ENCODE measurements around the gene ZFYVE28. TPM values are rescaled to one million over a fixed set of nuclear protein-coding genes. Genes with fewer than 3 reads are reported as not detected.

The ZFYVE28 gene
- total RNA-seq, 5 donors from 2014 or later (not counting 1 experiment from before 2014, with no cell fraction given): 33.4 to 56.2 (median 45.4) TPM

DNA sequence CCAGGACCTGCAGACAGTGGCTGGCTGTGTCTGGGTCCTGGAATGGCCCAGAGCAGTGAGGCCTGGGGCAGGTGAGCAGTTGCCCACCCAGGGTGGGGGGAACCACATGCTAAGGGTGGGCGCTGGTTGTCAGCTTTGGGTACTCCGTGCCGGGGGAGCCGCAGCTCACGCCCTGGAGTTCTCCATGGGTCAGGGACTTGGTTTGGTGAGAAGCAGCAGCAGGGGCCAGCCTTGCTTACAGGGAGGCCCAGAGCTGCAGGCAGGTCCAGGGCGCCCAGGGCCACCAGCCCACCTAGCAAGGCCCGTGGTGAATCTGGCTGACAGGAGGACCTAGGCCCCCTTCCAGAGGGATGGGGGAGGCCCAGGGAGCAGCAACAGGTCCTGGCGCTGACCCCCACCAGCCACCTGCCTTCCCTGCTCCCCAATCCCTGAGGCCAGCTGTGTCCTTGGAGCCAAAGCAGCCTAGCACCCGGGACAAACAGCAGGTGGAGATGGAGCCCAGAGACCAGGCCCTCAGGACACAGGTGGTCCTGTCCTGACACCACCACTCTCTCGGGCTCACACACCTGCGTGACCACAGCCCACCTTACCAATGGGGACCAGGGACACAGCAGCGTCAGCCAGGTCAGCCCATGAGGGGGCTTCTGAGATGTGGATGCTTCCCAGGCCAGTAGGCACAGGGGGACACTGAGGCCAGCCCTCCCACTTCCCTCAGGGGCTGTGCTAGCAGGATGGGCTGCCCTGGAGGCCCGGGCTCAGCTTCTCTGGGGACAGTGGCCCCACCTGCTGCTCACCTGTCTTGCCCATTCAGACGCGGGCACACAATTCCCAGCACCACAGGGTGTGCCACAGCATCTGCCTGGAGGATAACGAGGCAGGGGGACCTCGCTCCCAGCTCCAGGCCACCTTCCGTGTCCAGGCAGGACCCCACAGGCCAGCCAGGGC, 160.1 kb downstream of the ZFYVE28 start:
- ATAC-seq (replicated peaks in 1 of 4): no peak
- Histone ChIP-seq H3K27me3 (replicated peaks in 1 of 2; ENCODE audit: control insufficient read depth in 2 of 2, extremely low read depth in 1 of 2, insufficient read depth in 2 of 2, low read length in 1 of 2) (no peaks in the 10 kb centered on the region), H3K9me3 (no peaks in the 10 kb centered on the region), H3K4me1 (ENCODE audit: control insufficient read depth in 1 of 2, extremely low read depth in 1 of 2, insufficient read depth in 2 of 2, low read length in 2 of 2) (peaks cover 6 to 54% of the 10 kb centered on the region in 2 experiments), H3K27ac (ENCODE audit: low read length) (no peak overlapping the region), H3K36me3 (ENCODE audit: control insufficient read depth in 2 of 2, extremely low read depth in 1 of 2, insufficient read depth in 1 of 2, low read length in 1 of 2) (peaks cover 8 to 57% of the 10 kb centered on the region in 2 donors), H3K4me3 (ENCODE audit: control insufficient read depth in 1 of 2, extremely low read depth in 1 of 2, low read length in 1 of 2) (no peak overlapping the region)
- Mint-ChIP-seq H3K9me3 (no peaks in the 10 kb centered on the region), H3K27me3 (no peaks in the 10 kb centered on the region), H3K4me3 (no peak overlapping the region), H3K36me3 (peaks cover 14% of the 10 kb centered on the region), H3K27ac (no peak overlapping the region), H3K4me1 (peaks cover 11 to 23% (median 12%) of the 10 kb centered on the region in 3 donors)
- POLR2A ChIA-PET: no interaction called here
- peak in 4 of 35 experiments; percentile 0 to 4 (median 2) for DNase-seq
- 88% methylated on average over 17 of the region's 18 CpGs for WGBS (ENCODE audit: insufficient coverage)
- CTCF ChIA-PET: no interaction called here

DNA sequence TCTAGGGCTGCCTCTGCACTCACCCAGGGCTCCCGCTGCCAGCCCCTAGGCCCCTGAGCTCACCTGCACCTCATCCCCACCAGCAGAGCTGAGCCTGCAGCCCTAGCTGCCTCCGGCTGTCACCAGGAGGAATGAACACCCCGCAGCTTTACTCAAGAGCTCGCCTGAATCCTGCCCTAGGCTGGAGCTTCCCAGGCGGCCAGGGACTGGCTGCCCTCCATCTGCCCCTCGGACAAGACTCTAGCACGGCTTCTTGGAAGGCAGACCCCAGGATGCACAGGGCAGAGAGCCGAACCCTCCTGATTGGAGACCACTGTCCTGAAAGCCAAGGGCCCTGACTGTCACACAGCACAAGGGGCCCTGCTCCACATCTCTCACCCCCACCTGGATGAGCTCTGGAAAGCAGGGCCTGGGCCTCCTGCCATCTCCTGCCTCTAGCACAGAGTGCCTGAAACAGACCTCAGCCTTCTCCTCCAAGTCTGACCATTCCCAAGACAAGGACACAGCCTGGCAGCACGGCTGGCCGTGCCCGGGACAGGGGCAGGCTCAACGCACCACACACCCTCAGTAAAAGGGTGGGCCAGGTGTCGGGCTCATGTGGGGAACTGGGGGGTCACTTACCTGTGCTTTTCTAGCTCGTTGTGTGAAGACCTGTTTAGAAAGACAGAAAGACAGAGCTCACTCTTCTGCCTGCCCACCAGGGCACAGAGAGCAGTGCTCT, 160.9 kb downstream of the ZFYVE28 start:
- H3K4me3 ChIP-seq (ENCODE audit: control insufficient read depth in 1 of 2, extremely low read depth in 1 of 2, low read length in 1 of 2): no peak overlapping the region
- peak in 5 of 35 experiments; percentile 1 to 23 (median 4) for DNase-seq
- Mint-ChIP-seq H3K27me3 (no peaks in the 10 kb centered on the region), H3K36me3 (peaks cover 17% of the 10 kb centered on the region), H3K4me3 (no peak overlapping the region), H3K4me1 (peaks cover 10 to 20% (median 11%) of the 10 kb centered on the region in 3 donors), H3K27ac (peak overlapping the region in 1 of 2 donors; percentile 22), H3K9me3 (no peaks in the 10 kb centered on the region)
- CTCF ChIA-PET: no interaction called here
- WGBS (ENCODE audit: insufficient coverage): 89% methylated on average over 14 of the region's 14 CpGs
- POLR2A ChIA-PET: no interaction called here
- H3K36me3 ChIP-seq (ENCODE audit: control insufficient read depth in 2 of 2, extremely low read depth in 1 of 2, insufficient read depth in 1 of 2, low read length in 1 of 2): peaks cover 8 to 62% of the 10 kb centered on the region in 2 donors
- H3K9me3 ChIP-seq: no peaks in the 10 kb centered on the region
- no peak for ATAC-seq (replicated peaks in 1 of 4)
- no peaks in the 10 kb centered on the region for H3K27me3 ChIP-seq (replicated peaks in 1 of 2; ENCODE audit: control insufficient read depth in 2 of 2, extremely low read depth in 1 of 2, insufficient read depth in 2 of 2, low read length in 1 of 2)
- H3K27ac ChIP-seq (ENCODE audit: low read length): no peak overlapping the region
- H3K4me1 ChIP-seq (ENCODE audit: control insufficient read depth in 1 of 2, extremely low read depth in 1 of 2, insufficient read depth in 2 of 2, low read length in 2 of 2): peaks cover 6 to 45% of the 10 kb centered on the region in 2 experiments

GRCh38 chr4:2256781-2257191, 161.7 kb downstream of the ZFYVE28 start:
- no peaks in the 10 kb centered on the region for H3K27me3 Mint-ChIP-seq
- H3K36me3 Mint-ChIP-seq: peaks cover 17% of the 10 kb centered on the region
- WGBS (ENCODE audit: insufficient coverage): 88% methylated on average over 9 of the region's 12 CpGs
- H3K27ac ChIP-seq (ENCODE audit: low read length): no peak overlapping the region
- DNase-seq: peak in 6 of 35 experiments; percentile 1 to 22 (median 4)
- no peak overlapping the region for H3K27ac Mint-ChIP-seq
- ChIA-PET POLR2A (no interaction called here), CTCF (no interaction called here)
- no peaks in the 10 kb centered on the region for H3K9me3 Mint-ChIP-seq
- H3K36me3 ChIP-seq (ENCODE audit: control insufficient read depth in 2 of 2, extremely low read depth in 1 of 2, insufficient read depth in 1 of 2, low read length in 1 of 2): peaks cover 8 to 69% of the 10 kb centered on the region in 2 donors
- H3K4me1 ChIP-seq (ENCODE audit: control insufficient read depth in 1 of 2, extremely low read depth in 1 of 2, insufficient read depth in 2 of 2, low read length in 2 of 2): peaks cover 6 to 45% of the 10 kb centered on the region in 2 experiments
- H3K4me3 ChIP-seq (ENCODE audit: control insufficient read depth in 1 of 2, extremely low read depth in 1 of 2, low read length in 1 of 2): no peak overlapping the region
- no peak overlapping the region for H3K4me3 Mint-ChIP-seq
- H3K27me3 ChIP-seq (replicated peaks in 1 of 2; ENCODE audit: control insufficient read depth in 2 of 2, extremely low read depth in 1 of 2, insufficient read depth in 2 of 2, low read length in 1 of 2): no peaks in the 10 kb centered on the region
- no peak for ATAC-seq (replicated peaks in 1 of 4)
- peaks cover 10 to 20% (median 11%) of the 10 kb centered on the region in 3 donors for H3K4me1 Mint-ChIP-seq
- no peaks in the 10 kb centered on the region for H3K9me3 ChIP-seq

GRCh38 chr4:2256156-2256731, 162.2 kb downstream of the ZFYVE28 start:
- H3K4me3 ChIP-seq (ENCODE audit: control insufficient read depth in 1 of 2, extremely low read depth in 1 of 2, low read length in 1 of 2): no peak overlapping the region
- ChIA-PET CTCF (no interaction called here), POLR2A (no interaction called here)
- H3K4me1 ChIP-seq (ENCODE audit: control insufficient read depth in 1 of 2, extremely low read depth in 1 of 2, insufficient read depth in 2 of 2, low read length in 2 of 2): peaks cover 6 to 45% of the 10 kb centered on the region in 2 experiments
- H3K27ac Mint-ChIP-seq: no peak overlapping the region
- no peaks in the 10 kb centered on the region for H3K9me3 Mint-ChIP-seq
- peaks cover 17% of the 10 kb centered on the region for H3K36me3 Mint-ChIP-seq
- peaks cover 12 to 73% of the 10 kb centered on the region in 2 donors for H3K36me3 ChIP-seq (ENCODE audit: control insufficient read depth in 2 of 2, extremely low read depth in 1 of 2, insufficient read depth in 1 of 2, low read length in 1 of 2)
- ATAC-seq (replicated peaks in 1 of 4) (no peak), DNase-seq (peak in 4 of 35 experiments; percentile 2 to 21 (median 5))
- H3K4me1 Mint-ChIP-seq: peaks cover 10 to 20% (median 11%) of the 10 kb centered on the region in 3 donors
- H3K27me3 ChIP-seq (replicated peaks in 1 of 2; ENCODE audit: control insufficient read depth in 2 of 2, extremely low read depth in 1 of 2, insufficient read depth in 2 of 2, low read length in 1 of 2): no peaks in the 10 kb centered on the region
- no peaks in the 10 kb centered on the region for H3K9me3 ChIP-seq
- WGBS (ENCODE audit: insufficient coverage): 82% methylated on average over 6 of the region's 8 CpGs
- no peaks in the 10 kb centered on the region for H3K27me3 Mint-ChIP-seq
- H3K27ac ChIP-seq (ENCODE audit: low read length): no peak overlapping the region
- H3K4me3 Mint-ChIP-seq: no peak overlapping the region

- Mint-ChIP-seq H3K4me1 (peaks cover 10 to 20% (median 11%) of the 10 kb centered on the region in 3 donors), H3K9me3 (no peaks in the 10 kb centered on the region), H3K4me3 (no peak overlapping the region), H3K27me3 (no peaks in the 10 kb centered on the region), H3K27ac (no peak overlapping the region), H3K36me3 (peaks cover 17% of the 10 kb centered on the region)
- H3K4me1 ChIP-seq (ENCODE audit: control insufficient read depth in 1 of 2, extremely low read depth in 1 of 2, insufficient read depth in 2 of 2, low read length in 2 of 2): peaks cover 5 to 39% of the 10 kb centered on the region in 2 experiments
- POLR2A ChIA-PET: no interaction called here
- no peak overlapping the region for H3K27ac ChIP-seq (ENCODE audit: low read length)
- DNase-seq: peak in 5 of 35 experiments; percentile 0 to 22 (median 2)
- no peaks in the 10 kb centered on the region for H3K27me3 ChIP-seq (replicated peaks in 1 of 2; ENCODE audit: control insufficient read depth in 2 of 2, extremely low read depth in 1 of 2, insufficient read depth in 2 of 2, low read length in 1 of 2)
- CTCF ChIA-PET: no interaction called here
- ATAC-seq (replicated peaks in 1 of 4): no peak
- no peak overlapping the region for H3K4me3 ChIP-seq (ENCODE audit: control insufficient read depth in 1 of 2, extremely low read depth in 1 of 2, low read length in 1 of 2)
- H3K36me3 ChIP-seq (ENCODE audit: control insufficient read depth in 2 of 2, extremely low read depth in 1 of 2, insufficient read depth in 1 of 2, low read length in 1 of 2): peaks cover 12 to 78% of the 10 kb centered on the region in 2 donors
- 88% methylated on average over 13 of the region's 18 CpGs for WGBS (ENCODE audit: insufficient coverage)
- no peaks in the 10 kb centered on the region for H3K9me3 ChIP-seq
Observed at GRCh38 chr4:2255501-2256155, 162.8 kb downstream of the ZFYVE28 start.
